NCI-H2081 (cell line): ENCODE measurements around the gene IGF1R.

Source experiments
- DNase-seq, 2 experiments: peaks; one replicate each; lab custom pipeline; 2025; lab: John Stamatoyannopoulos, UW

Gene IGF1R

GRCh38 chr15:98943051-98943508 is 294.7 kb downstream of the IGF1R start:
- DNase-seq = no peak

- DNase-seq = no peak
Measured at GRCh38 chr15:98943601-98944151, 295.3 kb downstream of the IGF1R start.

- DNase-seq = no peak
Measured at GRCh38 chr15:98946301-98947255, 298.2 kb downstream of the IGF1R start.

GRCh38 chr15:98948456-98948855 is 300.1 kb downstream of the IGF1R start:
- no peak for DNase-seq

- DNase-seq = no peak
Measured at GRCh38 chr15:98948941-98949340, 300.6 kb downstream of the IGF1R start.

GRCh38 chr15:98949624-98950023 is 301.3 kb downstream of the IGF1R start:
- no peak for DNase-seq

GRCh38 chr15:98950248-98950647 is 301.9 kb downstream of the IGF1R start:
- DNase-seq = no peak

- DNase-seq = no peak
Measured at GRCh38 chr15:98951004-98951403, 302.7 kb downstream of the IGF1R start.

- no peak for DNase-seq
Measured at GRCh38 chr15:98951493-98952320, 303.4 kb downstream of the IGF1R start.

GRCh38 chr15:98952381-98952803 is 304.1 kb downstream of the IGF1R start:
- DNase-seq = no peak

GRCh38 chr15:98953000-98953787 is 304.9 kb downstream of the IGF1R start:
- DNase-seq = no peak

- no peak for DNase-seq
Measured at GRCh38 chr15:98953968-98954367, 305.6 kb downstream of the IGF1R start.

- DNase-seq = peak in 1 of 2 experiments; percentile 39
Measured at GRCh38 chr15:98954411-98954810, 306.1 kb downstream of the IGF1R start.

- no peak for DNase-seq
Measured at GRCh38 chr15:98955331-98955730, 307.0 kb downstream of the IGF1R start.

- DNase-seq = no peak
Measured at GRCh38 chr15:98955961-98956723, 307.8 kb downstream of the IGF1R start.

- DNase-seq = no peak
Measured at GRCh38 chr15:98956796-98957553, 308.6 kb downstream of the IGF1R start.

GRCh38 chr15:98957655-98958054 is 309.3 kb downstream of the IGF1R start:
- DNase-seq = no peak

GRCh38 chr15:98958076-98958475 is 309.7 kb downstream of the IGF1R start:
- no peak for DNase-seq

- no peak for DNase-seq
Measured at GRCh38 chr15:98958918-98959639, 310.7 kb downstream of the IGF1R start.
